ENCODE data around the gene LRRK1.

LRRK1 gene

DNA sequence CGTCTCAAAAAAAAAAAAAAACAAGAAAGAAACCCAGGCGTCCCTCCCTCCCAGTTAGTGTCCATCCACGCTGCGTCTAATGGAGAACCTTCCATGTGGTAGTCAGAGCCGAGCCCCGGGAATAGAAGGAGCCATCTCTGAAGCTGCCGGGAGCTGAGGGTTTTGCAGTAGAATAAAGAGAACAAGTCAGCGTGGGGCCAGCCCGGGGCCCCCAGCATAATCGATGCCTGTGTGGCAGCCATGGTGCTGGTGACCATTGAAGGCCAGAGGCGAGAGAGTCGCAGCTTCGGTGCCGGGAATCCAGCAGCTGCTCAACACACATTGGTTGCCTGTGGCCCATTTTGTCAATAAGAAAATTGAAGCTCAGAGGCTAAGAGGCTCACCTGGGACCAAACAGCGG is 181.0 kb downstream of the LRRK1 start:
- Histone ChIP-seq H3K4me3 (ENCODE audit: low read depth, low read length) (no peak overlapping the region), H3K27ac (no peak overlapping the region), H3K27me3 (ENCODE audit: insufficient read depth, low read depth, severe bottlenecking) (no peaks in the 10 kb centered on the region), H3K36me3 (no peaks in the 10 kb centered on the region), H3K9me3 (ENCODE audit: severe bottlenecking) (peaks cover 3% of the 10 kb centered on the region)
- no peak for DNase-seq
- TF ChIP-seq, protein P1, sequence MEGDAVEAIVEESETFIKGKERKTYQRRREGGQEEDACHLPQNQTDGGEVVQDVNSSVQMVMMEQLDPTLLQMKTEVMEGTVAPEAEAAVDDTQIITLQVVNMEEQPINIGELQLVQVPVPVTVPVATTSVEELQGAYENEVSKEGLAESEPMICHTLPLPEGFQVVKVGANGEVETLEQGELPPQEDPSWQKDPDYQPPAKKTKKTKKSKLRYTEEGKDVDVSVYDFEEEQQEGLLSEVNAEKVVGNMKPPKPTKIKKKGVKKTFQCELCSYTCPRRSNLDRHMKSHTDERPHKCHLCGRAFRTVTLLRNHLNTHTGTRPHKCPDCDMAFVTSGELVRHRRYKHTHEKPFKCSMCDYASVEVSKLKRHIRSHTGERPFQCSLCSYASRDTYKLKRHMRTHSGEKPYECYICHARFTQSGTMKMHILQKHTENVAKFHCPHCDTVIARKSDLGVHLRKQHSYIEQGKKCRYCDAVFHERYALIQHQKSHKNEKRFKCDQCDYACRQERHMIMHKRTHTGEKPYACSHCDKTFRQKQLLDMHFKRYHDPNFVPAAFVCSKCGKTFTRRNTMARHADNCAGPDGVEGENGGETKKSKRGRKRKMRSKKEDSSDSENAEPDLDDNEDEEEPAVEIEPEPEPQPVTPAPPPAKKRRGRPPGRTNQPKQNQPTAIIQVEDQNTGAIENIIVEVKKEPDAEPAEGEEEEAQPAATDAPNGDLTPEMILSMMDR (IDR thresholded peaks at IDR 0.05; ENCODE audit: low read depth, low read length): no peak

DNA sequence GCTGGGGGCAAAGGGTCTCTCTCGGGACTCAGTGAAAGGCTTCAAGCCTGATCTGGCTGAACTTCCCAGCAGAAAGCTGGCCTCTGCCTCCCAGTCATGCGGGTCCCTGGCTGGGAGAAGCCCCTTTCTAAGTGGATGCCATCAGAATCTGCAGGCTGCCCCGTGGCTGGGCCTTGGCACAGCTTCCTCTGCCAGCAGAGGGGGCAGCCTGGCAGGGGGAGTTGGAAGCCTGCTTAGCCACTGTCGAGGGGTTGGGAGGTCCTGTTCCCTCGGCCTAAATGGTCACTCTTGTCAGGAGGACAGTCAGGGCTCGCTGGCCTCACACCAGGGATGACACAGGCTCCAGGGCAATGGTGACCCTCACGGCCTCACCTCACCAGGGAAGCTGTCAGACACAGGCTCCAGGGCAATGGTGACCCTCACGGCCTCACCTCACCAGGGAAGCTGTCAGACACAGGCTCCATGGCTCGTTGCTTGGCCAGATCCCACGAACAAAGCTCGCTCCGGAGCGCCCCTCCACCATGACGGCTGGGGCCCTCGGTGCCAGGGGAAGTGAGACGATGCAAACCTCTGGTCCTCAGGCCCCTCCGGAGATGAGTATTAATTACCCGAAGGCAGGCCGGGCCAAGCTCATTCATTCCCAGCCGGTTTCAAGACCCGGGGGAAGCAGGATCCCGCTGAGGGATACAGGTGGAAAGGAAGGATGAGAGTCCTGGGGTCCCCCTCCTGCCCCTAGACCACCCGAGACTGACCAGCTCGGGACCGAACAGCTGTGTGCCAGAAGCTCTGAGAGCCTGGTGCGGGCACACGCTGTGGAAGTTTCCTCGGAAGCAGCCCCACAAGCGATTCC is 181.7 kb downstream of the LRRK1 start:
- Histone ChIP-seq H3K4me3 (ENCODE audit: low read depth, low read length) (no peak overlapping the region), H3K27ac (no peak overlapping the region), H3K36me3 (no peaks in the 10 kb centered on the region), H3K27me3 (ENCODE audit: insufficient read depth, low read depth, severe bottlenecking) (no peaks in the 10 kb centered on the region), H3K9me3 (ENCODE audit: severe bottlenecking) (peaks cover 3% of the 10 kb centered on the region)
- DNase-seq: no peak
- TF ChIP-seq, protein P1 (IDR thresholded peaks at IDR 0.05; ENCODE audit: low read depth, low read length): no peak

DNA sequence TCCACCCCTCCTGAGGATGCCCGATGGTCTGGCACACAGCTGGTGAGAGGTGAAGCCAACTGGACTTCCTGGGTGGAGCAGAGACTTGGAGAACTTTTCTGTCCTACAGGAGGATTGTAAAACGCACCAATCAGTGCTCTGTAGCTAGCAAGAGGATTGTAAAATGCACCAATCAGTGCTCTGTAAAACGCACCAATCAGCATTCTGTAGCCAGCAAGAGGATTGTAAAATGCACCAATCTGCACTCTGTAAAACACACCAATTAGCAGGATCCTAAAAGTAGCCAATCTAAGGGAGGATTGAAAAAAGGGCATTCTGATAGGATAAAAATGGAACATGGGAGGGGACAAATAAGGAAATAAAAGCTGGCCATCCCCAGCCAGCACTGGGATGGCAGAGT is 182.5 kb downstream of the LRRK1 start:
- no peaks in the 10 kb centered on the region for H3K36me3 ChIP-seq
- TF ChIP-seq, protein P1 (IDR thresholded peaks at IDR 0.05; ENCODE audit: low read depth, low read length): no peak
- H3K4me3 ChIP-seq (ENCODE audit: low read depth, low read length): no peak overlapping the region
- no peak overlapping the region for H3K27ac ChIP-seq
- peaks cover 3% of the 10 kb centered on the region for H3K9me3 ChIP-seq (ENCODE audit: severe bottlenecking)
- no peak for DNase-seq
- no peaks in the 10 kb centered on the region for H3K27me3 ChIP-seq (ENCODE audit: insufficient read depth, low read depth, severe bottlenecking)

DNA sequence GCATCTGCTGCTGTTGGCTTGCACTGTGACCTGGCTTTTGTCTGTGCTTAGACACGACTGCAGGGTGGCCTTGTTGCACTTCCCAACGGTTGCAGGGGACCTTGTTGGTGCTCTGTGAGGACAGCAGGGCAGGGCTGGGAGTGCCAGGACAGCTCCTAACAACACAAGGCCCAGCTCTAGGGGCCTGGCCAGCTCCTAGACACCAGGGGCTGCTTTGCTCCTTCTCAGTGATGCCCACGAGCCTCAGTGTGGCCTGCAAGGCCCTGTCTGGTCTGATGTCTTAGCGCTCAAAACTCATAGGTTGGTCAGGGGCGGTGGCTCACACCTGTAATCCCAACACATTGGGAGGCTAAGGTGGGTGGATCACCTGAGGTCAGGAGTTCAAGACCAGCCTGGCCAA is 183.6 kb downstream of the LRRK1 start:
- no peak overlapping the region for H3K4me3 ChIP-seq (ENCODE audit: low read depth, low read length)
- H3K27me3 ChIP-seq (ENCODE audit: insufficient read depth, low read depth, severe bottlenecking): no peaks in the 10 kb centered on the region
- H3K9me3 ChIP-seq (ENCODE audit: severe bottlenecking): peaks cover 4% of the 10 kb centered on the region
- no peaks in the 10 kb centered on the region for H3K36me3 ChIP-seq
- no peak for DNase-seq
- no peak overlapping the region for H3K27ac ChIP-seq
- TF ChIP-seq, protein P1 (IDR thresholded peaks at IDR 0.05; ENCODE audit: low read depth, low read length): no peak

DNA sequence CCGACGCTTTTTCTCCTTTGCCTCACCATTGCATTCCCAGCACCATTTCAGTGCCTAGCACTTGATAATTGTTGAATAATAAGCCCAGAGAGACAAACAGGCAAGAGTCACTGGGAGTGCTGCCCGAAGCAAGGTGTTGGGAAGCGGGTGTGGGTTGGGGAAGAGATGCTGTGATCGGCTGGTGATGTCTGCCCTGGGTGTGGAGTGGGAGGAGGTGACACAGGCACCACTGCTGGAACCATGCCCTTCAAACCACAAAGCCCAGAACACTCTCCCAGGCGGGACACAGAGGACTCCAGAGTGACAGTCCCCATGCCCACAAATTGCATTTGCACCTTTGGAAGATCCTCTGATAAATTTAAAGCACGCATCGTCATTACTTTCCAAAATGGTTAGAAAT is 184.4 kb downstream of the LRRK1 start:
- H3K27me3 ChIP-seq (ENCODE audit: insufficient read depth, low read depth, severe bottlenecking): no peaks in the 10 kb centered on the region
- DNase-seq: no peak
- H3K27ac ChIP-seq: no peak overlapping the region
- no peaks in the 10 kb centered on the region for H3K36me3 ChIP-seq
- peaks cover 12% of the 10 kb centered on the region for H3K9me3 ChIP-seq (ENCODE audit: severe bottlenecking)
- TF ChIP-seq, protein P1 (IDR thresholded peaks at IDR 0.05; ENCODE audit: low read depth, low read length): no peak
- no peak overlapping the region for H3K4me3 ChIP-seq (ENCODE audit: low read depth, low read length)

DNA sequence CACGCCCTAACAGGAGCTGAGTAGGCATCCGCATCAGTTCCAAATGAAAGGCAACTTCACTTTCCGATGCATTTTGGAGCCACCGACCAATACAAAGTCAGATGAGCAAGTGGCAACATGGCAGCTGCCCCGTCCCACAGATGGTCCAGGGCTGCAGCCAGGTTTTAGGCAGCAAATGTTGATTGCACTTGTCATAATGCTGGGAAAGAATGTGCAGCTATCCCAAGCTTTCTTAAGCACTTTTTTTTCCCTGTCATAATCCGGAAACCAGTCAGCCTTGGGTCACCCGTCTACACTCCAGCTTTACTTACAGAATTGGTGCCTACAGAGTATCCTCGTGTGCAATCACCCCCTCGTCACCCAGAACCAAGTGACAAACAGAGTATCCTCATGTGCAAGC is 185.0 kb downstream of the LRRK1 start:
- TF ChIP-seq, protein P1 (IDR thresholded peaks at IDR 0.05; ENCODE audit: low read depth, low read length): no peak
- Histone ChIP-seq H3K27me3 (ENCODE audit: insufficient read depth, low read depth, severe bottlenecking) (no peaks in the 10 kb centered on the region), H3K9me3 (ENCODE audit: severe bottlenecking) (peaks cover 17% of the 10 kb centered on the region), H3K27ac (no peak overlapping the region), H3K4me3 (ENCODE audit: low read depth, low read length) (no peak overlapping the region), H3K36me3 (no peaks in the 10 kb centered on the region)
- no peak for DNase-seq
